ENCODE data around the gene CCSER1.

GRCh38 chr4:91128519-91128918 lies 1001.3 kb downstream of the CCSER1 start:
- no peak for TF ChIP-seq EZH2 (IDR thresholded peaks at IDR 0.05; ENCODE audit: borderline replicate concordance, insufficient read depth, low read length, poor library complexity, severe bottlenecking)
- no peak for TF ChIP-seq CTCF (IDR thresholded peaks at IDR 0.05; ENCODE audit: poor library complexity, severe bottlenecking)
- no peak for TF ChIP-seq RAD21 (conservative IDR thresholded peaks at IDR 0.05)
- no peak for TF ChIP-seq EP300 (conservative IDR thresholded peaks at IDR 0.05; ENCODE audit: poor library complexity, severe bottlenecking)

Data from neural cell (in vitro differentiated cells).